ENCODE measurements around the gene TNFRSF4. TPM values are rescaled to one million over a fixed set of nuclear protein-coding genes. Genes with fewer than 3 reads are reported as not detected.
A peak's percentile ranks its signal among the peaks of the same experiment; 100 is the strongest.

The TNFRSF4 gene
- total RNA-seq, 2 experiments from 2014 or later, result 27.6 to 28.6 TPM

DNA sequence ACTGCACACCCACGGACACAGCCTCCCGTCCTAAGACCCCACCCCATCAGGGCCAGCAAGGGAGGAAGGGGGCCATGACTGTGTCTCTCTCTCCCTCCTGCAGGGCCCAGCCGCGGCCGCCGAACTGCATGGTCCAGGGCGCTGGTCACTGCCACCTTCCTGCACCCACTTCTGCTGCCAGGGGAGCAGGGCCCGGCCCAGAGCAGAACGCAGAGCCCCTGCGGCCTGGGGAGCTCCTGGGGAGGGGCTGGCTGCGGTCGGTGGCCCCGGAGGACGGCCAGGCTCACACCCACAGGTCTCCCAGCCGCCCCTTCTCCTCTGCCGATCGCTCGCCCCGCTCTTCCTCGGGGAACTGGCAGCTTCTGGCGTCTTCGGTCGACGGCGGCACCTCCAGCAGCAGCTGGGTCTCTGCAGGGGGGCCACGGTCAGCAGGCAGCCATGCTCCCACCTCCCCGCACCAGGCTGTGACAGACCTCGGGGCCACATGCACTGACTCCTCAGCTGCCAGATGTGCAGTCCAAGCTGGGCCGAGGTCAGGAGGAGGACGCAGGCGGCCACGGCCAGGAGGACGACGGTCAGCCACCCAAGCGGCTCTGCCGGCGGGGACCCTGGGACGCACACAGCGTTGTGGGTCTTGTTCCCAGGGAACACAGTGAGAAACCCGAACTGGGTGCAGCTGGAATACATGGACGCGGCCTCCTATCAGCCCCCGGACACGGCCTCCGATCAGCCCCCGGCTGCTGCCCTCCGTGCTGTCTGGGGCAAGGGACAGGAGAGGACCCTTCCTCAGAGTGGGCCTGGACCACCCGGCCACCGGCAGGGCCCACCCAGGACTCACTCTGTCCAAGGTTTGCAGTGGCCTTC, 10.2 kb downstream of the TNFRSF4 start:
- POLR2A ChIA-PET, result no interaction called here
- DNase-seq, result peak in 5 of 14 experiments; percentile 1 to 40 (median 2)
- Histone ChIP-seq H3K36me3 (ENCODE audit: insufficient read depth, low read length) (no peaks in the 10 kb centered on the region), H3K27me3 (ENCODE audit: control insufficient read depth in 1 of 2, insufficient read depth in 2 of 2, low read length in 2 of 2) (no peaks in the 10 kb centered on the region), H3K27ac (ENCODE audit: low read depth in 1 of 2, low read length in 2 of 2) (no peak overlapping the region), H3K9me3 (ENCODE audit: control insufficient read depth in 1 of 2, insufficient read depth in 1 of 2, low read length in 2 of 2) (no peaks in the 10 kb centered on the region), H3K4me3 (ENCODE audit: low read length) (no peak overlapping the region), H3K4me1 (ENCODE audit: insufficient read depth, low read length) (peaks cover 56% of the 10 kb centered on the region)
- H3K4me1 Mint-ChIP-seq (ENCODE audit: low read depth), result peaks cover 13% of the 10 kb centered on the region
- H3K27ac Mint-ChIP-seq, result no peak overlapping the region
- no peaks in the 10 kb centered on the region for H3K36me3 Mint-ChIP-seq (ENCODE audit: low read depth)
- no peak for ATAC-seq (ENCODE audit: poor library complexity)
- no peaks in the 10 kb centered on the region for H3K9me3 Mint-ChIP-seq
- intact Hi-C loops (cut with DNase I, micrococcal nuclease), result no loop called here
- no peak overlapping the region for H3K4me3 Mint-ChIP-seq
- TF ChIP-seq, protein P1, sequence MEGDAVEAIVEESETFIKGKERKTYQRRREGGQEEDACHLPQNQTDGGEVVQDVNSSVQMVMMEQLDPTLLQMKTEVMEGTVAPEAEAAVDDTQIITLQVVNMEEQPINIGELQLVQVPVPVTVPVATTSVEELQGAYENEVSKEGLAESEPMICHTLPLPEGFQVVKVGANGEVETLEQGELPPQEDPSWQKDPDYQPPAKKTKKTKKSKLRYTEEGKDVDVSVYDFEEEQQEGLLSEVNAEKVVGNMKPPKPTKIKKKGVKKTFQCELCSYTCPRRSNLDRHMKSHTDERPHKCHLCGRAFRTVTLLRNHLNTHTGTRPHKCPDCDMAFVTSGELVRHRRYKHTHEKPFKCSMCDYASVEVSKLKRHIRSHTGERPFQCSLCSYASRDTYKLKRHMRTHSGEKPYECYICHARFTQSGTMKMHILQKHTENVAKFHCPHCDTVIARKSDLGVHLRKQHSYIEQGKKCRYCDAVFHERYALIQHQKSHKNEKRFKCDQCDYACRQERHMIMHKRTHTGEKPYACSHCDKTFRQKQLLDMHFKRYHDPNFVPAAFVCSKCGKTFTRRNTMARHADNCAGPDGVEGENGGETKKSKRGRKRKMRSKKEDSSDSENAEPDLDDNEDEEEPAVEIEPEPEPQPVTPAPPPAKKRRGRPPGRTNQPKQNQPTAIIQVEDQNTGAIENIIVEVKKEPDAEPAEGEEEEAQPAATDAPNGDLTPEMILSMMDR (IDR thresholded peaks at IDR 0.05), result no peak
- CTCF ChIA-PET, result no interaction called here
- H3K27me3 Mint-ChIP-seq, result no peaks in the 10 kb centered on the region

DNA sequence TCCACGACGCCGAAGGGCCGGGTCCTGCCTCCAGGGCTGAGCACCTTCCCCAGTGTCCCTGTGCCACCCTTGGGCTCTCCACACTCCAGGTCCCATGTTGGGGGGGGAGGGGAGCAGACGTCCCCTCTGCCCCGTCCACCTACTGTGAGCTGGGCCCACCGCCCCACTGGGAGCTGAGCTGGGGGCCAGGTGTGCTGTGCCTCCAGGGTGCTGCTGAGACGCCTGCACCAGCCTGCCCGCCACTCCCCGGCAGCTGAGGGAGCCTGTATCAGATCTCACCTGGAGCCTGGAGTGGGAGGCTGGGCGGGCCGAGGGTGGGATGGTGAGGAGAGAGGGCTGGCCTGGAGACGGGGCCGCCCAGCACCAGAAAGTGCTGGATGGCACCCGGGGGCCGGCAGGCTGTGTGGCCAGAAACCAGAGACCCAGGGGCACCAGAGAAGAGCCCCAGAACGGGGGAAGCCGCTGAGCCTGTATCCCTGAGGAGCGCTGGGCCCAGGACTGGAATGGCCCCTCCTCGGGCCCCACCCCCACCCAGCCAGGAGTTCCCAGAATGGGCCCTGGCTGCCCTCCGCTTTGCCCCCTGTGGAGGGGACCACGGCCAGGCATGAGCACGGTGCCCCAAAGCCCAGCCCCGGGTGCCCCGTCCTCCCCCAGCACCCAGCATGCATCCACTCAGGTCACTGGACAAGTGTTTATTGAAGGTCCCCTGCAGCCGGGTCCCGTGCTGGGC, 11.0 kb downstream of the TNFRSF4 start:
- DNase-seq, result peak in 4 of 14 experiments; percentile 2 to 43 (median 4)
- TF ChIP-seq, protein P1 (IDR thresholded peaks at IDR 0.05), result no peak
- Histone ChIP-seq H3K27me3 (ENCODE audit: control insufficient read depth in 1 of 2, insufficient read depth in 2 of 2, low read length in 2 of 2) (no peaks in the 10 kb centered on the region), H3K4me3 (ENCODE audit: low read length) (no peak overlapping the region), H3K27ac (ENCODE audit: low read depth in 1 of 2, low read length in 2 of 2) (no peak overlapping the region), H3K9me3 (ENCODE audit: control insufficient read depth in 1 of 2, insufficient read depth in 1 of 2, low read length in 2 of 2) (no peaks in the 10 kb centered on the region), H3K36me3 (ENCODE audit: insufficient read depth, low read length) (no peaks in the 10 kb centered on the region), H3K4me1 (ENCODE audit: insufficient read depth, low read length) (peaks cover 48% of the 10 kb centered on the region)
- Mint-ChIP-seq H3K27ac (no peak overlapping the region), H3K27me3 (no peaks in the 10 kb centered on the region), H3K36me3 (ENCODE audit: low read depth) (no peaks in the 10 kb centered on the region), H3K4me3 (no peak overlapping the region), H3K4me1 (ENCODE audit: low read depth) (peaks cover 6% of the 10 kb centered on the region), H3K9me3 (no peaks in the 10 kb centered on the region)
- intact Hi-C loops (cut with DNase I, micrococcal nuclease), result no loop called here
- ChIA-PET POLR2A (no interaction called here), CTCF (no interaction called here)
- no peak for ATAC-seq (ENCODE audit: poor library complexity)

DNA sequence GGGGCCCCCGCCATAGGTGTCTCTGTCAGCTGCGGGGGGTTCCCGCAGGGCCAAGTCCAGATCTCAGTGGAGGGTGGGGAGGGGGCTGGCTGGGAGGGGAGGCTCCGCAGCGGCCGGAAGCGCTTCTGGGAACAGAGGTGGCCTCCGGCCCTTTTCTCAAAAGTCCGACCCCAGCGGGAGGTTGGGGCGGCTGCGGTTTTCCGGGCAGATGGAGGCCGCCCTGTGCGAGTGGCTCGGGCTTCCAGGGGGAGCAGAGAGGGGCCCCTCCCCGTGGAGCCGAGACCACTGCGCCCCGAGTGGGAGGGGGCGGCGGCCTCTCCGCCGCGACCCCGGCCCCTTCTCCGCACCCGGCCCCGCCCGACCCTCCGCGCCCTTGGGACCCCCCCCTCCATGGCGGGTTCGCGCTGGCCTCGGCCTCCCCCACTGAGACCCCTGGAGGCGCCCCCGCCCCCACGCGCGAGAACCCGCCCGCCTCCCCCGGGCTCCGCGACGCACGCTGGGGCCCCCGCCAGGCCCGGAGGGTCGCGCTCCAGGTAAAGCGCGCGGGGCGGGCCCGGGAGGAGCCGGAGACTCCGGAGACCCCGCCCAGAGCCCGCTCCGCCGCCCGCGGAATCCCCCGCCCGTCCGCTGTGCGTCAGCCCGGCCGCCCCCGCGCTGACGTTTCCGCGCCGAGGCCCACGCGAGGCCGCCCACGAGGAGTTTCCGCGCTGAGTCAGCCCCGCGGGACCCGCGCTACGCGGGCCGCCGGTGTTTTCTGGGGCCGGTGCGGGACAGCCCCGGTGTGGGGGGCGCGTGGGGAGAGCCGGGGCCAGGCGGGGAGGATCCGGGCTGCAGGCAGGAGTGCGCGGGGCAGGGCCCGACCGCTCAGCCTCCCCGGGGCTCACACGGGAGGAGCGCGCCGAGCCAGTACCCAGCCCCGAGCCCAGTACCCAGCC, 12.8 kb downstream of the TNFRSF4 start:
- Mint-ChIP-seq H3K4me3 (no peak overlapping the region), H3K36me3 (ENCODE audit: low read depth) (no peaks in the 10 kb centered on the region), H3K9me3 (no peaks in the 10 kb centered on the region), H3K27me3 (no peaks in the 10 kb centered on the region), H3K27ac (peak overlapping the region; percentile 58), H3K4me1 (ENCODE audit: low read depth) (peaks cover 3% of the 10 kb centered on the region)
- Histone ChIP-seq H3K4me3 (ENCODE audit: low read length) (peak overlapping the region; percentile 42), H3K27ac (ENCODE audit: low read depth in 1 of 2, low read length in 2 of 2) (peak overlapping the region; percentile 21 to 55), H3K4me1 (ENCODE audit: insufficient read depth, low read length) (peaks cover 30% of the 10 kb centered on the region), H3K9me3 (ENCODE audit: control insufficient read depth in 1 of 2, insufficient read depth in 1 of 2, low read length in 2 of 2) (peaks cover 0 to 4% of the 10 kb centered on the region in 2 experiments), H3K36me3 (ENCODE audit: insufficient read depth, low read length) (no peaks in the 10 kb centered on the region), H3K27me3 (ENCODE audit: control insufficient read depth in 1 of 2, insufficient read depth in 2 of 2, low read length in 2 of 2) (no peaks in the 10 kb centered on the region)
- ATAC-seq (ENCODE audit: poor library complexity), result peak; percentile 87
- peak; percentile 68 to 97 (median 80) for DNase-seq
- ChIA-PET POLR2A (interaction anchor here (0.6 kb wide), 1 partner anchor 63 kb away, joined by 3 read pairs; no protein-coding TSS in a partner anchor), CTCF (no interaction called here)
- intact Hi-C loops (cut with DNase I, micrococcal nuclease), result no loop called here
- TF ChIP-seq, protein P1 (IDR thresholded peaks at IDR 0.05), result no peak

Data from CD4-positive, alpha-beta T cell (primary cell).